IMR-90 (cell line): Measurements from ENCODE around the gene MPRIP. TPM values are rescaled to one million over a fixed set of nuclear protein-coding genes. Genes with fewer than 3 reads are reported as not detected.
A peak's percentile ranks its signal among the peaks of the same experiment; 100 is the strongest.

ENCODE experiments used
- ATAC-seq: fragments of 200-7000 bp; cut with Tn5 transposase; 2 replicates; pipeline ENCODE4 v1.9.1; 2020; ENCODE audit warnings: low read depth, mild to moderate bottlenecking, moderate library complexity
- BruUV-seq: library from RNA; stranded (reverse); fragments of 400-500 nt; replicated peaks from 2 replicates; lab custom pipeline; 2021; lab: Mats Ljungman, UMichigan
- CTCF ChIA-PET: fragments of 300-600 bp; formaldehyde crosslinking; extraction: SDS; loops from one replicate; lab custom pipeline; 2021; ENCODE audit warnings: antibody characterized with exemption; lab: Yijun Ruan, JAX
- POLR2A ChIA-PET: fragments of 300-600 bp; sonication (Branson Sonifier 250); formaldehyde crosslinking; loops from one replicate; lab custom pipeline; 2022; ENCODE audit warnings: antibody characterized with exemption; ENCODE audit not compliant: unreplicated experiment; lab: Charles Lee
- DNase-seq: peaks from one replicate; pipeline ENCODE4 v3.0.0; 2013
- H2AFZ ChIP-seq: replicated peaks from 2 replicates; pipeline ENCODE3; 2013; ENCODE audit warnings: low read length, mild to moderate bottlenecking; ENCODE audit not compliant: poor library complexity
- H2AK5ac ChIP-seq: 2 replicates; pipeline ENCODE4 v1.6.1; 2013; ENCODE audit warnings: low read depth, low read length, inconsistent platforms
- H2AK9ac ChIP-seq: replicated peaks from 2 replicates; pipeline ENCODE3; 2013; ENCODE audit warnings: mild to moderate bottlenecking, low read depth, low read length, moderate library complexity; ENCODE audit not compliant: poor library complexity
- H2BK120ac ChIP-seq: 2 replicates; pipeline ENCODE4 v1.6.1; 2013; ENCODE audit warnings: low read depth, low read length, inconsistent platforms
- H2BK15ac ChIP-seq: 3 replicates; pipeline ENCODE4 v1.6.1; 2013; ENCODE audit warnings: low read depth, low read length, inconsistent platforms
- H2BK20ac ChIP-seq: 2 replicates; pipeline ENCODE4 v1.6.1; 2013; ENCODE audit warnings: low read depth, mild to moderate bottlenecking, inconsistent platforms, low read length, moderate library complexity
- H2BK5ac ChIP-seq: 2 replicates; pipeline ENCODE4 v1.6.1; 2013; ENCODE audit warnings: mild to moderate bottlenecking, low read depth, low read length, inconsistent platforms; ENCODE audit not compliant: poor library complexity, severe bottlenecking
- H3K14ac ChIP-seq: replicated peaks from 2 replicates; pipeline ENCODE4 v1.6.1; 2013; ENCODE audit warnings: low read depth, low read length, inconsistent platforms
- H3K18ac ChIP-seq: 2 replicates; pipeline ENCODE4 v1.6.1; 2013; ENCODE audit warnings: low read depth, low read length, control low read depth
- H3K23ac ChIP-seq: 2 replicates; pipeline ENCODE4 v1.6.1; 2013; ENCODE audit warnings: low read depth, low read length, inconsistent platforms
- H3K27ac ChIP-seq: 2 replicates; pipeline ENCODE4 v1.5.1; 2013; ENCODE audit warnings: mild to moderate bottlenecking, control low read depth, low read length; ENCODE audit not compliant: insufficient read depth
- H3K27me3 ChIP-seq: 2 replicates; pipeline ENCODE4 v1.6.1; 2013; ENCODE audit warnings: low read length; ENCODE audit not compliant: control insufficient read depth, insufficient read depth
- H3K36me3 ChIP-seq: 2 replicates; pipeline ENCODE4 v1.6.1; 2013; ENCODE audit warnings: low read length, mixed read lengths; ENCODE audit not compliant: control insufficient read depth, insufficient read depth
- H3K4ac ChIP-seq: 2 replicates; pipeline ENCODE4 v1.6.1; 2013; ENCODE audit warnings: low read depth, low read length, inconsistent platforms
- H3K4me1 ChIP-seq: 2 replicates; pipeline ENCODE4 v1.6.1; 2013; ENCODE audit warnings: low read length, mixed read lengths; ENCODE audit not compliant: control insufficient read depth, insufficient read depth
- H3K4me2 ChIP-seq: 2 replicates; pipeline ENCODE4 v1.6.1; 2013; ENCODE audit warnings: low read depth, mild to moderate bottlenecking, control low read depth, low read length, moderate library complexity
- H3K4me3 ChIP-seq: 2 replicates; pipeline ENCODE4 v1.5.1; 2013; ENCODE audit warnings: low read depth, mild to moderate bottlenecking, control low read depth, low read length, moderate library complexity; ENCODE audit not compliant: insufficient read depth
- H3K56ac ChIP-seq: 2 replicates; pipeline ENCODE4 v1.6.1; 2013; ENCODE audit warnings: low read length, inconsistent platforms; ENCODE audit not compliant: insufficient read depth; ENCODE audit errors: extremely low read depth
- H3K79me1 ChIP-seq, 2 experiments: 2 replicates each; pipeline ENCODE4 v1.6.1; 2013; ENCODE audit warnings: low read length in 2 of 2, inconsistent platforms in 1 of 2, low read depth in 1 of 2
- H3K9ac ChIP-seq: 2 replicates; pipeline ENCODE4 v1.6.1; 2013; ENCODE audit warnings: low read depth, low read length, control low read depth
- H3K9me1 ChIP-seq: 2 replicates; pipeline ENCODE4 v1.6.1; 2013; ENCODE audit warnings: low read length, inconsistent platforms; ENCODE audit not compliant: insufficient read depth
- H3K9me3 ChIP-seq: 2 replicates; pipeline ENCODE4 v1.6.1; 2013; ENCODE audit warnings: low read length; ENCODE audit not compliant: control insufficient read depth, insufficient read depth
- H4K20me1 ChIP-seq: 2 replicates; pipeline ENCODE4 v1.6.1; 2013; ENCODE audit warnings: low read length, inconsistent platforms; ENCODE audit not compliant: insufficient read depth
- H4K5ac ChIP-seq: 2 replicates; pipeline ENCODE4 v1.6.1; 2013; ENCODE audit warnings: mild to moderate bottlenecking, low read depth, low read length, control low read depth
- H4K8ac ChIP-seq, 2 experiments: 2 replicates each; pipeline ENCODE4 v1.6.1; 2013; ENCODE audit warnings: low read depth in 2 of 2, low read length in 2 of 2, control low read depth in 1 of 2, inconsistent platforms in 1 of 2
- H4K91ac ChIP-seq: 2 replicates; pipeline ENCODE4 v1.6.1; 2013; ENCODE audit warnings: low read depth, low read length, inconsistent platforms; ENCODE audit not compliant: insufficient read depth
- CEBPB ChIP-seq: IDR thresholded peaks from 2 replicates; pipeline ENCODE4 v1.6.1; 2012; ENCODE audit warnings: low read depth, low read length, improper control_type of control experiment
- CHD1 ChIP-seq: IDR thresholded peaks from 2 replicates; pipeline ENCODE4 v1.6.1; 2012; ENCODE audit warnings: low read depth, low read length, improper control_type of control experiment
- MAFK ChIP-seq: IDR thresholded peaks from 2 replicates; pipeline ENCODE4 v1.6.1; 2012; ENCODE audit warnings: low read depth, low read length, improper control_type of control experiment
- MAZ ChIP-seq: IDR thresholded peaks from 2 replicates; pipeline ENCODE4 v1.6.1; 2012; ENCODE audit warnings: low read depth, mild to moderate bottlenecking, low read length, improper control_type of control experiment, moderate library complexity, borderline replicate concordance
- MXI1 ChIP-seq: IDR thresholded peaks from 2 replicates; pipeline ENCODE4 v1.6.1; 2012; ENCODE audit warnings: low read depth, mild to moderate bottlenecking, low read length, moderate library complexity, borderline replicate concordance
- NFE2L2 ChIP-seq: fragments of 150-350 bp; IDR thresholded peaks from 2 replicates; pipeline ENCODE4 v1.6.1; 2016; ENCODE audit warnings: low read depth, mild to moderate bottlenecking, low read length
- POLR2A ChIP-seq: IDR thresholded peaks from 2 replicates; pipeline ENCODE4 v1.6.1; 2012; ENCODE audit warnings: mild to moderate bottlenecking, low read depth, low read length
- RAD21 ChIP-seq: IDR thresholded peaks from 2 replicates; pipeline ENCODE4 v1.6.1; 2012; ENCODE audit warnings: low read length, improper control_type of control experiment
- RCOR1 ChIP-seq: IDR thresholded peaks from 2 replicates; pipeline ENCODE4 v1.6.1; 2012; ENCODE audit warnings: mild to moderate bottlenecking, low read length, improper control_type of control experiment; ENCODE audit not compliant: insufficient replicate concordance
- RFX5 ChIP-seq: IDR thresholded peaks from 2 replicates; pipeline ENCODE4 v1.8.0; 2012; ENCODE audit warnings: low read depth, mild to moderate bottlenecking, low read length, moderate library complexity
- SMC3 ChIP-seq: fragments of 150-350 bp; IDR thresholded peaks from 2 replicates; pipeline ENCODE4 v1.6.1; 2016; ENCODE audit warnings: low read depth, mild to moderate bottlenecking, antibody characterized with exemption, low read length, moderate library complexity
- WGBS, 2 experiments: methylation state at CpG; one replicate each; pipeline versions ENCODE4 v1.1.5 to v1.1.7; 2013; ENCODE audit warnings: missing lambda C conversion rate in 2 of 2; ENCODE audit not compliant: insufficient read length in 1 of 2; ENCODE audit errors: extremely low coverage in 2 of 2; 5-methylcytosine and 5-hydroxymethylcytosine counted together
- dilution Hi-C: fragments of 300-500 bp; cut with HindIII; formaldehyde crosslinking; loops from one replicate; pipeline ENCODE4 v1.14.3; 2018; ENCODE audit warnings: low sequenced_read_pairs; ENCODE audit not compliant: unreplicated experiment
- in situ Hi-C: fragments of 300-500 bp; cut with MboI; formaldehyde crosslinking; loops from 3 replicates; pipeline ENCODE4 v1.14.3; 2019; ENCODE audit warnings: low sequenced_read_pairs, inconsistent platforms, mixed read lengths
- intact Hi-C: fragments of 100-400 bp; cut with micrococcal nuclease; formaldehyde crosslinking; loops from 2 replicates; pipeline ENCODE4 v1.10.0; 2022
- polyA plus RNA-seq, 3 experiments: library from polyadenylated mRNA; depleted of rRNA; stranded (reverse); fragments of >200 nt; gene quantifications; 2 replicates each; pipeline ENCODE4 v1.2.3, GENCODE V29; 2012; ENCODE audit warnings: low replicate concordance in 1 of 3
- total RNA-seq: library from RNA; depleted of rRNA; stranded (reverse); fragments of >200 nt; gene quantifications from 2 replicates; pipeline ENCODE4 v1.2.3, GENCODE V29; 2012
- TF ChIP-seq, protein P1 (sequence below): fragments of 150-350 bp; IDR thresholded peaks from 2 replicates; pipeline ENCODE4 v1.6.1; 2017; ENCODE audit warnings: mild to moderate bottlenecking, antibody characterized with exemption, low read length, low read depth
- TF ChIP-seq, protein P2 (sequence below): conservative IDR thresholded peaks from 2 replicates; pipeline ENCODE4 v1.5.1; 2012; ENCODE audit warnings: mild to moderate bottlenecking, low read depth, low read length, improper control_type of control experiment

The MPRIP gene
- total and polyA plus RNA-seq, 2 of the 4 experiments (the other 2 are of a cell fraction) = 111 to 149 TPM

DNA sequence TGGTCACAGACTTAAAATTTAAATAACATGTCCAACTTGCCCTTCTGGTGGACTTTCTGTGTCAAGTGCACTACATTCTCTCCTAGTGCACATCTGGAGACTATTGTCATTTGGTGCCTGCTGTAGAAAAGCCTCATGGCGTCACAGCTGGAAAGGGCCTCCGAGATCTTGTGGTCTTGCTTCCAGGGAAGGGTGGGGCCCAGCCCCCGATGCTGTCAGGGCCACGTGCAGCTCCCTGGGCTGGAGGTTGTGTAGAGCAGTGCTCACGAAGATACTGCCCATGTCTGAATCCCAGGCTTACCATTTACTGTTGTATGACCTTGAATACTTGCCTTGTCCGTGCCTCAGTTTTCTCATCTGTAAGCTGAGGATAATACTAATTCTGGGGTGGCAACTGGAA is 6.8 kb upstream of the MPRIP start:
- no peak overlapping the region for H3K4me3 ChIP-seq
- TF ChIP-seq, protein P1, sequence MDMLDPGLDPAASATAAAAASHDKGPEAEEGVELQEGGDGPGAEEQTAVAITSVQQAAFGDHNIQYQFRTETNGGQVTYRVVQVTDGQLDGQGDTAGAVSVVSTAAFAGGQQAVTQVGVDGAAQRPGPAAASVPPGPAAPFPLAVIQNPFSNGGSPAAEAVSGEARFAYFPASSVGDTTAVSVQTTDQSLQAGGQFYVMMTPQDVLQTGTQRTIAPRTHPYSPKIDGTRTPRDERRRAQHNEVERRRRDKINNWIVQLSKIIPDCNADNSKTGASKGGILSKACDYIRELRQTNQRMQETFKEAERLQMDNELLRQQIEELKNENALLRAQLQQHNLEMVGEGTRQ = no peak
- no peak for TF ChIP-seq SMC3
- TF ChIP-seq NFE2L2 = no peak
- TF ChIP-seq MXI1 = no peak
- TF ChIP-seq MAFK = no peak
- no peak for TF ChIP-seq RCOR1
- TF ChIP-seq, protein P2, sequence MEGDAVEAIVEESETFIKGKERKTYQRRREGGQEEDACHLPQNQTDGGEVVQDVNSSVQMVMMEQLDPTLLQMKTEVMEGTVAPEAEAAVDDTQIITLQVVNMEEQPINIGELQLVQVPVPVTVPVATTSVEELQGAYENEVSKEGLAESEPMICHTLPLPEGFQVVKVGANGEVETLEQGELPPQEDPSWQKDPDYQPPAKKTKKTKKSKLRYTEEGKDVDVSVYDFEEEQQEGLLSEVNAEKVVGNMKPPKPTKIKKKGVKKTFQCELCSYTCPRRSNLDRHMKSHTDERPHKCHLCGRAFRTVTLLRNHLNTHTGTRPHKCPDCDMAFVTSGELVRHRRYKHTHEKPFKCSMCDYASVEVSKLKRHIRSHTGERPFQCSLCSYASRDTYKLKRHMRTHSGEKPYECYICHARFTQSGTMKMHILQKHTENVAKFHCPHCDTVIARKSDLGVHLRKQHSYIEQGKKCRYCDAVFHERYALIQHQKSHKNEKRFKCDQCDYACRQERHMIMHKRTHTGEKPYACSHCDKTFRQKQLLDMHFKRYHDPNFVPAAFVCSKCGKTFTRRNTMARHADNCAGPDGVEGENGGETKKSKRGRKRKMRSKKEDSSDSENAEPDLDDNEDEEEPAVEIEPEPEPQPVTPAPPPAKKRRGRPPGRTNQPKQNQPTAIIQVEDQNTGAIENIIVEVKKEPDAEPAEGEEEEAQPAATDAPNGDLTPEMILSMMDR = no peak
- no peak for TF ChIP-seq MAZ
- no peak for TF ChIP-seq RAD21
- TF ChIP-seq CEBPB = no peak
- no peak for TF ChIP-seq CHD1
- TF ChIP-seq RFX5 = no peak
- TF ChIP-seq POLR2A = no peak
- dilution Hi-C loops = no loop called here
- H3K27me3 ChIP-seq = no peaks in the 10 kb centered on the region
- intact Hi-C loops = no loop called here
- no peak overlapping the region for H2AK5ac ChIP-seq
- H3K9ac ChIP-seq = no peak overlapping the region
- no peaks in the 10 kb centered on the region for H4K20me1 ChIP-seq
- H2BK15ac ChIP-seq = no peak overlapping the region
- POLR2A ChIA-PET = no interaction called here
- H3K14ac ChIP-seq = no peak overlapping the region
- H3K9me3 ChIP-seq = no peaks in the 10 kb centered on the region
- no peak overlapping the region for H2BK120ac ChIP-seq
- no peak overlapping the region for H3K23ac ChIP-seq
- H3K4me1 ChIP-seq = peaks cover 18% of the 10 kb centered on the region
- H2AK9ac ChIP-seq = no peak overlapping the region
- H3K18ac ChIP-seq = no peak overlapping the region
- no peak overlapping the region for H4K8ac ChIP-seq
- no peak for ATAC-seq
- H2BK20ac ChIP-seq = no peak overlapping the region
- in situ Hi-C loops = no loop called here
- no peak overlapping the region for H2BK5ac ChIP-seq
- no peak overlapping the region for H3K56ac ChIP-seq
- H4K5ac ChIP-seq = no peak overlapping the region
- no TSS peak for BruUV-seq
- CTCF ChIA-PET = interaction anchor here (0.6 kb wide), 1 partner anchor 73 kb away, joined by 3 read pairs; no protein-coding TSS in a partner anchor
- no peaks in the 10 kb centered on the region for H3K36me3 ChIP-seq
- no peak overlapping the region for H3K4me2 ChIP-seq
- H3K79me1 ChIP-seq = peaks cover 0 to 4% of the 10 kb centered on the region in 2 experiments; a peak in 1 of 4 replicates
- H4K91ac ChIP-seq = no peak overlapping the region
- 92% methylated on average over 2 of the region's 6 CpGs; no CpG with 5 or more reads in 1 of the 2 experiments for WGBS, 2 experiments
- peaks cover 21% of the 10 kb centered on the region for H3K9me1 ChIP-seq
- H2AFZ ChIP-seq = peak overlapping the region; percentile 43
- no peak for DNase-seq
- H3K4ac ChIP-seq = no peak overlapping the region
- H3K27ac ChIP-seq = no peak overlapping the region
